HEK293 (cell line): ENCODE results near the gene TMEM256.

Source experiments
- CTCF ChIP-seq: fragments of 450-650 bp; formaldehyde crosslinking; IDR thresholded peaks from 2 replicates; pipeline ENCODE4 v1.5.1; 2016; ENCODE audit warnings: missing biosample characterization, missing genetic modification characterization
- GLIS1 ChIP-seq: fragments of 450-650 bp; formaldehyde crosslinking; IDR thresholded peaks from 2 replicates; pipeline ENCODE4 v1.5.1; 2016; ENCODE audit warnings: missing biosample characterization, missing genetic modification characterization
- GLIS2 ChIP-seq: fragments of 450-650 bp; formaldehyde crosslinking; IDR thresholded peaks from 2 replicates; pipeline ENCODE4 v1.5.1; 2016; ENCODE audit warnings: missing biosample characterization, missing genetic modification characterization
- KLF10 ChIP-seq: fragments of 450-650 bp; IDR thresholded peaks from 2 replicates; pipeline ENCODE4 v1.5.1; 2018; ENCODE audit warnings: missing biosample characterization, mild to moderate bottlenecking, missing genetic modification characterization
- OSR2 ChIP-seq: fragments of 450-650 bp; formaldehyde crosslinking; IDR thresholded peaks from 2 replicates; pipeline ENCODE4 v1.5.1; 2016; ENCODE audit warnings: missing biosample characterization, missing genetic modification characterization
- PRDM1 ChIP-seq: fragments of 450-650 bp; formaldehyde crosslinking; IDR thresholded peaks from 2 replicates; pipeline ENCODE4; 2016; ENCODE audit warnings: missing biosample characterization, missing genetic modification characterization
- SP2 ChIP-seq: fragments of 450-650 bp; formaldehyde crosslinking; IDR thresholded peaks from 2 replicates; pipeline ENCODE4 v1.5.1; 2016; ENCODE audit warnings: missing biosample characterization, missing genetic modification characterization
- ZBTB20 ChIP-seq: fragments of 450-650 bp; formaldehyde crosslinking; IDR thresholded peaks from 2 replicates; pipeline ENCODE4 v1.5.1; 2016; ENCODE audit warnings: missing biosample characterization, missing genetic modification characterization
- ZBTB48 ChIP-seq: fragments of 450-650 bp; formaldehyde crosslinking; IDR thresholded peaks from 2 replicates; pipeline ENCODE4 v1.5.1; 2016; ENCODE audit warnings: missing biosample characterization, missing genetic modification characterization
- ZFP3 ChIP-seq: fragments of 450-650 bp; formaldehyde crosslinking; IDR thresholded peaks from 2 replicates; pipeline ENCODE4 v1.5.1; 2016; ENCODE audit warnings: low read depth, missing biosample characterization, missing genetic modification characterization
- ZNF23 ChIP-seq: fragments of 450-650 bp; formaldehyde crosslinking; IDR thresholded peaks from 2 replicates; pipeline ENCODE4 v1.5.1; 2016; ENCODE audit warnings: missing biosample characterization, missing genetic modification characterization, borderline replicate concordance
- ZNF280D ChIP-seq: fragments of 450-650 bp; formaldehyde crosslinking; IDR thresholded peaks from 2 replicates; pipeline ENCODE4 v1.5.1; 2016; ENCODE audit warnings: missing biosample characterization, missing genetic modification characterization
- ZNF311 ChIP-seq: fragments of 450-650 bp; formaldehyde crosslinking; IDR thresholded peaks from 2 replicates; pipeline ENCODE4 v1.5.1; 2017; ENCODE audit warnings: missing biosample characterization, missing genetic modification characterization, borderline replicate concordance
- ZNF335 ChIP-seq: fragments of 450-650 bp; formaldehyde crosslinking; conservative IDR thresholded peaks from 2 replicates; pipeline ENCODE4 v1.5.1; 2016; ENCODE audit warnings: missing biosample characterization, missing genetic modification characterization
- ZNF394 ChIP-seq: fragments of 450-650 bp; formaldehyde crosslinking; IDR thresholded peaks from 2 replicates; pipeline ENCODE4 v1.5.1; 2016; ENCODE audit warnings: missing biosample characterization, missing genetic modification characterization, mild to moderate bottlenecking, moderate library complexity, borderline replicate concordance
- ZNF548 ChIP-seq: fragments of 450-650 bp; formaldehyde crosslinking; IDR thresholded peaks from 2 replicates; pipeline ENCODE4 v1.5.1; 2016; ENCODE audit warnings: missing biosample characterization, missing genetic modification characterization
- ZNF561 ChIP-seq: fragments of 450-650 bp; IDR thresholded peaks from 2 replicates; pipeline ENCODE4 v1.5.1; 2018; ENCODE audit warnings: missing biosample characterization, missing genetic modification characterization, borderline replicate concordance
- ZNF600 ChIP-seq: fragments of 450-650 bp; formaldehyde crosslinking; IDR thresholded peaks from 2 replicates; pipeline ENCODE4 v1.5.1; 2016; ENCODE audit warnings: missing biosample characterization, missing genetic modification characterization
- ZNF670 ChIP-seq: fragments of 450-650 bp; formaldehyde crosslinking; IDR thresholded peaks from 2 replicates; pipeline ENCODE4 v1.5.1; 2016; ENCODE audit warnings: missing biosample characterization, missing genetic modification characterization, low read depth
- ZNF747 ChIP-seq: fragments of 450-650 bp; formaldehyde crosslinking; IDR thresholded peaks from 2 replicates; pipeline ENCODE4 v1.5.1; 2016; ENCODE audit warnings: missing biosample characterization, missing genetic modification characterization
- ZSCAN30 ChIP-seq: fragments of 450-650 bp; IDR thresholded peaks from 2 replicates; pipeline ENCODE4 v1.5.1; 2018; ENCODE audit warnings: missing biosample characterization, mild to moderate bottlenecking, missing genetic modification characterization, moderate library complexity
- TF ChIP-seq, protein P1 (sequence below): fragments of 450-650 bp; formaldehyde crosslinking; conservative IDR thresholded peaks from 2 replicates; pipeline ENCODE4 v1.5.1; 2016; ENCODE audit warnings: low read depth, missing biosample characterization, missing genetic modification characterization
- TF ChIP-seq, protein P2 (sequence below): fragments of 450-650 bp; formaldehyde crosslinking; IDR thresholded peaks from 2 replicates; pipeline ENCODE4 v1.5.1; 2016; ENCODE audit warnings: missing biosample characterization, missing genetic modification characterization, borderline replicate concordance

The TMEM256 gene

DNA sequence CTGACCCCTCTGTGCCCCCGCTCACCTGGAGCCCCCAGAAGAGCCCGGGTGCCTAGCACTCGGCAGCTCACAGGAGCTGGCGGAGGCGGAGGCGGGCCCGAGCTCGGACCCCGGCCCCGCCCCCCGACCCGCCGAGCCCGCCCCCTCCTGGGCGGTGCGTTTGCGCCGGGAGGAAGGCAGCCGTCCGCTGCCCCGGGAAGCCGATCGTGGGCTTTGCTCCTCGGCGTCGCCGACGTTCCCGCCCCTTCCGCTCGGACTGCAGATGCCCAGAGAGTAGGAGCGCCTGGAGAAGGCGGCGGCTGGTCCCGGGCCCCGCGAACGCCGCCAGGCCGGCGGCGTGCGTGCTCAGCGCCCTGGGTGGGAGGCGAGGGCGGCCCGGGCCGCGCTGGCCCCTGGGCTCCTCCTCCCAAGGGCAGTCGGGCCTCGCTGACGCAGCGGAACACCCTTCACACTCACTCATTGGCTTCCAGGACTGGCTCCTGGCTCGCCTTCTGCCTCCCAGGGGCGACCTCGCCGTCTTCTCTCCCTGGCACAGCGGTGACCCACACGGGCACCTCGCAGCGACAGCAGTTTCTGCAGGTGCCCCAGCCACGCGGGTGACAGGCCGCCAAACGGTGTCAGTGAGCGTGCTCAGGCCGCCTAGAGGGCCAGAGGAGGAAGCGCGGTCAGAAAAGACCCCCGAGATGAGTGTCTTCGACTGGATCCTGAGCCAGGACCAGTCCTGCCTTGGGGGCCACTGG lies 9.3 kb downstream of the TMEM256 start, which contains the start of gene PLSCR3 (continued):
- TF ChIP-seq, protein P1, sequence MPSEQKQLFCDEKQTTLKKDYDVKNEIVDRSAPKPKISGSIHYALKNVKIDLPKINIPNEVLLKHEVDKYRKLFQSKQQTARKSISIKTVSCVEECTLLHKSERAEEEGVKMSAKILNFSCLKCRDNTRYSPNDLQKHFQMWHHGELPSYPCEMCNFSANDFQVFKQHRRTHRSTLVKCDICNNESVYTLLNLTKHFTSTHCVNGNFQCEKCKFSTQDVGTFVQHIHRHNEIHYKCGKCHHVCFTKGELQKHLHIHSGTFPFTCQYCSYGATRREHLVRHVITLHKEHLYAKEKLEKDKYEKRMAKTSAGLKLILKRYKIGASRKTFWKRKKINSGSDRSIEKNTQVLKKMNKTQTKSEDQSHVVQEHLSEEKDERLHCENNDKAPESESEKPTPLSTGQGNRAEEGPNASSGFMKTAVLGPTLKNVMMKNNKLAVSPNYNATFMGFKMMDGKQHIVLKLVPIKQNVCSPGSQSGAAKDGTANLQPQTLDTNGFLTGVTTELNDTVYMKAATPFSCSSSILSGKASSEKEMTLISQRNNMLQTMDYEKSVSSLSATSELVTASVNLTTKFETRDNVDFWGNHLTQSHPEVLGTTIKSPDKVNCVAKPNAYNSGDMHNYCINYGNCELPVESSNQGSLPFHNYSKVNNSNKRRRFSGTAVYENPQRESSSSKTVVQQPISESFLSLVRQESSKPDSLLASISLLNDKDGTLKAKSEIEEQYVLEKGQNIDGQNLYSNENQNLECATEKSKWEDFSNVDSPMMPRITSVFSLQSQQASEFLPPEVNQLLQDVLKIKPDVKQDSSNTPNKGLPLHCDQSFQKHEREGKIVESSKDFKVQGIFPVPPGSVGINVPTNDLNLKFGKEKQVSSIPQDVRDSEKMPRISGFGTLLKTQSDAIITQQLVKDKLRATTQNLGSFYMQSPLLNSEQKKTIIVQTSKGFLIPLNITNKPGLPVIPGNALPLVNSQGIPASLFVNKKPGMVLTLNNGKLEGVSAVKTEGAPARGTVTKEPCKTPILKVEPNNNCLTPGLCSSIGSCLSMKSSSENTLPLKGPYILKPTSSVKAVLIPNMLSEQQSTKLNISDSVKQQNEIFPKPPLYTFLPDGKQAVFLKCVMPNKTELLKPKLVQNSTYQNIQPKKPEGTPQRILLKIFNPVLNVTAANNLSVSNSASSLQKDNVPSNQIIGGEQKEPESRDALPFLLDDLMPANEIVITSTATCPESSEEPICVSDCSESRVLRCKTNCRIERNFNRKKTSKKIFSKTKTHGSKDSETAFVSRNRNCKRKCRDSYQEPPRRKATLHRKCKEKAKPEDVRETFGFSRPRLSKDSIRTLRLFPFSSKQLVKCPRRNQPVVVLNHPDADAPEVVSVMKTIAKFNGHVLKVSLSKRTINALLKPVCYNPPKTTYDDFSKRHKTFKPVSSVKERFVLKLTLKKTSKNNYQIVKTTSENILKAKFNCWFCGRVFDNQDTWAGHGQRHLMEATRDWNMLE (tag by site-specific recombination) = no peak
- TF ChIP-seq ZFP3 (no peak), OSR2 (tag by site-specific recombination) (no peak), ZNF747 (no peak), ZNF280D (no peak), ZNF548 (tag by site-specific recombination) (no peak), ZNF23 (no peak), PRDM1 (no peak), ZBTB48 (tag by site-specific recombination) (0 out of 2 replicates have a peak, but pooled peaks have one; percentile 17), ZNF394 (tag by site-specific recombination) (no peak), ZNF600 (tag by site-specific recombination) (0 out of 2 replicates have a peak, but pooled peaks have one; percentile 15), ZSCAN30 (0 out of 2 replicates have a peak, but pooled peaks have one; percentile 23), GLIS2 (tag by site-specific recombination) (peak; percentile 93), ZNF670 (tag by site-specific recombination) (no peak), ZBTB20 (tag by site-specific recombination) (peak; percentile 38; the same call in 1 of the 2 replicates), GLIS1 (tag by site-specific recombination) (peak; percentile 83), ZNF311 (tag by site-specific recombination) (no peak), CTCF (tag by site-specific recombination) (peak; percentile 70), ZNF561 (tag by site-specific recombination) (peak; percentile 75), KLF10 (tag by site-specific recombination) (peak; percentile 56; the same call in 1 of the 2 replicates), SP2 (tag by site-specific recombination) (peak; percentile 79), ZNF335 (peak; percentile 81)
- TF ChIP-seq, protein P2, sequence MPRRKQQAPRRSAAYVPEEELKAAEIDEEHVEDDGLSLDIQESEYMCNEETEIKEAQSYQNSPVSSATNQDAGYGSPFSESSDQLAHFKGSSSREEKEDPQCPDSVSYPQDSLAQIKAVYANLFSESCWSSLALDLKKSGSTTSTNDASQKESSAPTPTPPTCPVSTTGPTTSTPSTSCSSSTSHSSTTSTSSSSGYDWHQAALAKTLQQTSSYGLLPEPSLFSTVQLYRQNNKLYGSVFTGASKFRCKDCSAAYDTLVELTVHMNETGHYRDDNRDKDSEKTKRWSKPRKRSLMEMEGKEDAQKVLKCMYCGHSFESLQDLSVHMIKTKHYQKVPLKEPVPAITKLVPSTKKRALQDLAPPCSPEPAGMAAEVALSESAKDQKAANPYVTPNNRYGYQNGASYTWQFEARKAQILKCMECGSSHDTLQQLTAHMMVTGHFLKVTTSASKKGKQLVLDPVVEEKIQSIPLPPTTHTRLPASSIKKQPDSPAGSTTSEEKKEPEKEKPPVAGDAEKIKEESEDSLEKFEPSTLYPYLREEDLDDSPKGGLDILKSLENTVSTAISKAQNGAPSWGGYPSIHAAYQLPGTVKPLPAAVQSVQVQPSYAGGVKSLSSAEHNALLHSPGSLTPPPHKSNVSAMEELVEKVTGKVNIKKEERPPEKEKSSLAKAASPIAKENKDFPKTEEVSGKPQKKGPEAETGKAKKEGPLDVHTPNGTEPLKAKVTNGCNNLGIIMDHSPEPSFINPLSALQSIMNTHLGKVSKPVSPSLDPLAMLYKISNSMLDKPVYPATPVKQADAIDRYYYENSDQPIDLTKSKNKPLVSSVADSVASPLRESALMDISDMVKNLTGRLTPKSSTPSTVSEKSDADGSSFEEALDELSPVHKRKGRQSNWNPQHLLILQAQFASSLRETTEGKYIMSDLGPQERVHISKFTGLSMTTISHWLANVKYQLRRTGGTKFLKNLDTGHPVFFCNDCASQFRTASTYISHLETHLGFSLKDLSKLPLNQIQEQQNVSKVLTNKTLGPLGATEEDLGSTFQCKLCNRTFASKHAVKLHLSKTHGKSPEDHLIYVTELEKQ (tag by site-specific recombination) = no peak
